H9 (cell line): ENCODE results near the gene MCRIP2. TPM values are rescaled to one million over a fixed set of nuclear protein-coding genes. Genes with fewer than 3 reads are reported as not detected.

Experiments used
- DNase-seq: peaks from one replicate; pipeline ENCODE4 v3.0.0-alpha.2; 2017
- H2AFZ ChIP-seq: one replicate; pipeline ENCODE4 v1.6.1; 2013; ENCODE audit warnings: mild to moderate bottlenecking, low read length, control low read depth, moderate library complexity
- H2AK5ac ChIP-seq: 2 replicates; pipeline ENCODE4 v1.6.1; 2013; ENCODE audit warnings: low read length, control low read depth, mixed read lengths; ENCODE audit not compliant: insufficient read length
- H2BK120ac ChIP-seq: one replicate; pipeline ENCODE4 v1.6.1; 2013; ENCODE audit warnings: low read depth, mild to moderate bottlenecking, low read length, control low read depth, inconsistent platforms; ENCODE audit not compliant: poor library complexity, severe bottlenecking
- H2BK12ac ChIP-seq: 2 replicates; pipeline ENCODE4 v1.6.1; 2013; ENCODE audit warnings: low read length, control low read depth, mixed read lengths, low read depth; ENCODE audit not compliant: insufficient read length
- H2BK15ac ChIP-seq: 2 replicates; pipeline ENCODE4 v1.6.1; 2013; ENCODE audit warnings: low read depth, low read length, control low read depth
- H2BK20ac ChIP-seq: one replicate; pipeline ENCODE4 v1.6.1; 2013; ENCODE audit warnings: low read depth, mild to moderate bottlenecking, low read length, control low read depth, inconsistent platforms; ENCODE audit not compliant: poor library complexity, severe bottlenecking
- H2BK5ac ChIP-seq: 2 replicates; pipeline ENCODE4 v1.6.1; 2013; ENCODE audit warnings: low read length, control low read depth, mixed read lengths; ENCODE audit not compliant: insufficient read length
- H3K14ac ChIP-seq: 2 replicates; pipeline ENCODE4 v1.6.1; 2013; ENCODE audit warnings: low read length, control low read depth; ENCODE audit not compliant: insufficient read depth
- H3K18ac ChIP-seq: 2 replicates; pipeline ENCODE4 v1.6.1; 2013; ENCODE audit warnings: low read depth, mild to moderate bottlenecking, mixed read lengths, low read length, control low read depth; ENCODE audit not compliant: insufficient read length
- H3K23ac ChIP-seq: 2 replicates; pipeline ENCODE4 v1.6.1; 2013; ENCODE audit warnings: low read length, control low read depth, mixed read lengths, low read depth; ENCODE audit not compliant: insufficient read length
- H3K23me2 ChIP-seq: 2 replicates; pipeline ENCODE4 v1.6.1; 2013; ENCODE audit warnings: low read depth, mild to moderate bottlenecking, mixed read lengths, low read length, control low read depth; ENCODE audit not compliant: insufficient read length, poor library complexity, severe bottlenecking
- H3K27ac ChIP-seq: 2 replicates; pipeline ENCODE4 v1.5.1; 2013; ENCODE audit warnings: low read length, control low read depth, mixed read lengths, low read depth; ENCODE audit not compliant: insufficient read length
- H3K27me3 ChIP-seq: 2 replicates; pipeline ENCODE4 v1.6.1; 2013; ENCODE audit warnings: low read length, control low read depth, inconsistent platforms; ENCODE audit not compliant: insufficient read depth
- H3K4ac ChIP-seq: 2 replicates; pipeline ENCODE4 v1.6.1; 2013; ENCODE audit warnings: low read depth, mild to moderate bottlenecking, control low read depth, inconsistent platforms, low read length, moderate library complexity
- H3K4me1 ChIP-seq: 2 replicates; pipeline ENCODE4 v1.6.1; 2013; ENCODE audit warnings: low read length, control low read depth, inconsistent platforms; ENCODE audit not compliant: insufficient read depth
- H3K4me2 ChIP-seq: 2 replicates; pipeline ENCODE4 v1.6.1; 2013; ENCODE audit warnings: low read length, control low read depth, mixed read lengths; ENCODE audit not compliant: insufficient read length, insufficient read depth
- H3K56ac ChIP-seq: 2 replicates; pipeline ENCODE4 v1.6.1; 2013; ENCODE audit warnings: low read depth, mild to moderate bottlenecking, mixed read lengths, low read length, control low read depth; ENCODE audit not compliant: insufficient read length
- H3K79me1 ChIP-seq: 2 replicates; pipeline ENCODE4 v1.6.1; 2013; ENCODE audit warnings: low read depth, mild to moderate bottlenecking, moderate library complexity, low read length, control low read depth, inconsistent platforms; ENCODE audit not compliant: insufficient read depth, poor library complexity, severe bottlenecking
- H3K79me2 ChIP-seq: 2 replicates; pipeline ENCODE4 v1.6.1; 2013; ENCODE audit warnings: low read length, control low read depth, inconsistent platforms; ENCODE audit not compliant: insufficient read depth
- H3K9ac ChIP-seq: 2 replicates; pipeline ENCODE4 v1.6.1; 2013; ENCODE audit warnings: low read length, control low read depth, mixed read lengths; ENCODE audit not compliant: insufficient read length; ENCODE audit errors: extremely low read depth
- H3K9me3 ChIP-seq: one replicate; pipeline ENCODE4 v1.6.1; 2013; ENCODE audit warnings: low read depth, low read length, inconsistent platforms; ENCODE audit not compliant: control insufficient read depth
- H3T11ph ChIP-seq: one replicate; pipeline ENCODE4 v1.6.1; 2013; ENCODE audit warnings: mild to moderate bottlenecking, low read length, control low read depth, inconsistent platforms
- H4K20me1 ChIP-seq: one replicate; pipeline ENCODE4 v1.6.1; 2013; ENCODE audit not compliant: control insufficient read depth, insufficient read length, insufficient read depth
- H4K5ac ChIP-seq: 2 replicates; pipeline ENCODE4 v1.6.1; 2013; ENCODE audit warnings: low read depth, mild to moderate bottlenecking, mixed read lengths, low read length, control low read depth; ENCODE audit not compliant: insufficient read length
- H4K8ac ChIP-seq: replicated peaks from 2 replicates; pipeline ENCODE4 v1.6.1; 2013; ENCODE audit warnings: low read length, control low read depth, mixed read lengths, low read depth; ENCODE audit not compliant: insufficient read length
- H4K91ac ChIP-seq: 2 replicates; pipeline ENCODE4 v1.6.1; 2013; ENCODE audit warnings: low read depth, mild to moderate bottlenecking, moderate library complexity, mixed read lengths, low read length, control low read depth; ENCODE audit not compliant: insufficient read length
- H3K27ac Mint-ChIP-seq, 3 experiments: 2 replicates in 2 of 3; 3 replicates in 1 of 3; pipeline ENCODE4 v1.8.0; 2020 to 2021; ENCODE audit warnings: mixed read lengths in 3 of 3, mild to moderate bottlenecking in 1 of 3, moderate library complexity in 1 of 3
- H3K27me3 Mint-ChIP-seq: 2 replicates; pipeline ENCODE4 v1.8.0; 2021; ENCODE audit warnings: low read depth, mild to moderate bottlenecking, moderate library complexity, mixed read lengths
- H3K36me3 Mint-ChIP-seq, 3 experiments: 2 replicates in 2 of 3; 3 replicates in 1 of 3; pipeline ENCODE4 v1.8.0; 2020 to 2021; ENCODE audit warnings: low read depth in 3 of 3, mixed read lengths in 3 of 3; ENCODE audit not compliant: insufficient read depth in 1 of 3
- H3K4me1 Mint-ChIP-seq, 2 experiments: 2 replicates each; pipeline ENCODE4 v1.8.0; 2020; ENCODE audit warnings: mixed read lengths in 2 of 2
- H3K4me3 Mint-ChIP-seq, 2 experiments: 2 replicates in 1 of 2; 3 replicates in 1 of 2; pipeline ENCODE4 v1.8.0; 2020 to 2021; ENCODE audit warnings: mild to moderate bottlenecking in 2 of 2, mixed read lengths in 2 of 2, moderate library complexity in 1 of 2
- H3K9me3 Mint-ChIP-seq, 2 experiments: 2 replicates in 1 of 2; 3 replicates in 1 of 2; pipeline ENCODE4 v1.8.0; 2020; ENCODE audit warnings: mild to moderate bottlenecking in 2 of 2, mixed read lengths in 2 of 2, moderate library complexity in 1 of 2
- WGBS: extraction: QIAGEN DNeasy Blood & Tissue Kit; methylation state at CpG from one replicate; pipeline ENCODE4 v1.1.7; 2013; ENCODE audit warnings: missing lambda C conversion rate, low lambda C conversion rate, mixed read lengths; ENCODE audit not compliant: insufficient read length; ENCODE audit errors: extremely low coverage; 5-methylcytosine and 5-hydroxymethylcytosine counted together
- total RNA-seq: library from RNA; stranded (reverse); gene quantifications from 2 replicates; pipeline ENCODE4 v1.2.1, GENCODE V29; 2021
- TF ChIP-seq, protein P1 (sequence below): fragments of 200-600 bp; sonication (generic); conservative IDR thresholded peaks from 3 replicates; pipeline ENCODE4 v1.8.0; 2021; ENCODE audit warnings: antibody characterized with exemption, mild to moderate bottlenecking

MCRIP2 gene
- total RNA-seq, 1 experiment from 2014 or later, result 52.5 TPM

- no peaks in the 10 kb centered on the region for H3K79me1 ChIP-seq
- H3T11ph ChIP-seq, result no peak overlapping the region
- no peaks in the 10 kb centered on the region for H3K27me3 Mint-ChIP-seq
- peaks cover 6 to 34% of the 10 kb centered on the region in 2 experiments; a peak in 3 of 4 replicates for H3K4me1 Mint-ChIP-seq
- H2BK120ac ChIP-seq, result no peak overlapping the region
- no peaks in the 10 kb centered on the region for H3K9me3 ChIP-seq
- H2BK12ac ChIP-seq, result no peak overlapping the region
- no peak overlapping the region for H4K8ac ChIP-seq
- H3K4me2 ChIP-seq, result no peak overlapping the region
- H3K4me3 Mint-ChIP-seq, result peak overlapping the region in 1 of 2 experiments; percentile 26; a peak in 1 of 5 replicates
- TF ChIP-seq, protein P1, sequence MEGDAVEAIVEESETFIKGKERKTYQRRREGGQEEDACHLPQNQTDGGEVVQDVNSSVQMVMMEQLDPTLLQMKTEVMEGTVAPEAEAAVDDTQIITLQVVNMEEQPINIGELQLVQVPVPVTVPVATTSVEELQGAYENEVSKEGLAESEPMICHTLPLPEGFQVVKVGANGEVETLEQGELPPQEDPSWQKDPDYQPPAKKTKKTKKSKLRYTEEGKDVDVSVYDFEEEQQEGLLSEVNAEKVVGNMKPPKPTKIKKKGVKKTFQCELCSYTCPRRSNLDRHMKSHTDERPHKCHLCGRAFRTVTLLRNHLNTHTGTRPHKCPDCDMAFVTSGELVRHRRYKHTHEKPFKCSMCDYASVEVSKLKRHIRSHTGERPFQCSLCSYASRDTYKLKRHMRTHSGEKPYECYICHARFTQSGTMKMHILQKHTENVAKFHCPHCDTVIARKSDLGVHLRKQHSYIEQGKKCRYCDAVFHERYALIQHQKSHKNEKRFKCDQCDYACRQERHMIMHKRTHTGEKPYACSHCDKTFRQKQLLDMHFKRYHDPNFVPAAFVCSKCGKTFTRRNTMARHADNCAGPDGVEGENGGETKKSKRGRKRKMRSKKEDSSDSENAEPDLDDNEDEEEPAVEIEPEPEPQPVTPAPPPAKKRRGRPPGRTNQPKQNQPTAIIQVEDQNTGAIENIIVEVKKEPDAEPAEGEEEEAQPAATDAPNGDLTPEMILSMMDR, result no peak
- no peaks in the 10 kb centered on the region; the same call in 1 of the 2 replicates for H3K4me1 ChIP-seq
- no peak overlapping the region for H2BK20ac ChIP-seq
- no peak for DNase-seq
- no peak overlapping the region for H3K18ac ChIP-seq
- H2AK5ac ChIP-seq, result no peak overlapping the region
- H3K4ac ChIP-seq, result no peak overlapping the region
- H3K56ac ChIP-seq, result no peak overlapping the region
- H4K91ac ChIP-seq, result no peak overlapping the region
- no peak overlapping the region for H2BK15ac ChIP-seq
- H3K23ac ChIP-seq, result no peak overlapping the region
- H4K5ac ChIP-seq, result no peak overlapping the region
- no peak overlapping the region for H3K14ac ChIP-seq
- no peaks in the 10 kb centered on the region for H3K9me3 Mint-ChIP-seq
- peaks cover 0 to 13% (median 0%) of the 10 kb centered on the region in 3 experiments; a peak in 4 of 7 replicates for H3K36me3 Mint-ChIP-seq
- H2AFZ ChIP-seq, result no peak overlapping the region
- H4K20me1 ChIP-seq, result no peaks in the 10 kb centered on the region
- H3K27me3 ChIP-seq, result no peaks in the 10 kb centered on the region
- no peak overlapping the region for H2BK5ac ChIP-seq
- H3K23me2 ChIP-seq, result peaks cover 8% of the 10 kb centered on the region
- no peaks in the 10 kb centered on the region for H3K79me2 ChIP-seq
- H3K9ac ChIP-seq, result no peak overlapping the region
- WGBS, result no CpG with 5 or more reads among the region's 29 CpGs
- peak overlapping the region in 2 of 3 experiments; percentile 57 to 84; a peak in 4 of 7 replicates for H3K27ac Mint-ChIP-seq
- H3K27ac ChIP-seq, result no peak overlapping the region
These were observed 12.3 kb upstream of the MCRIP2 start for GRCh38 chr16:629185-629832.
